C4-2B (cell line): ENCODE measurements around the gene LEFTY1.

Experiments used
- ZFX ChIP-seq: fragments of 450-650 bp; IDR thresholded peaks from 2 replicates; pipeline ENCODE4 v1.6.1; 2017
- TF ChIP-seq, protein P1 (sequence below): fragments of 450-650 bp; conservative IDR thresholded peaks from 2 replicates; pipeline ENCODE4 v1.5.1; 2017; ENCODE audit warnings: mild to moderate bottlenecking

DNA sequence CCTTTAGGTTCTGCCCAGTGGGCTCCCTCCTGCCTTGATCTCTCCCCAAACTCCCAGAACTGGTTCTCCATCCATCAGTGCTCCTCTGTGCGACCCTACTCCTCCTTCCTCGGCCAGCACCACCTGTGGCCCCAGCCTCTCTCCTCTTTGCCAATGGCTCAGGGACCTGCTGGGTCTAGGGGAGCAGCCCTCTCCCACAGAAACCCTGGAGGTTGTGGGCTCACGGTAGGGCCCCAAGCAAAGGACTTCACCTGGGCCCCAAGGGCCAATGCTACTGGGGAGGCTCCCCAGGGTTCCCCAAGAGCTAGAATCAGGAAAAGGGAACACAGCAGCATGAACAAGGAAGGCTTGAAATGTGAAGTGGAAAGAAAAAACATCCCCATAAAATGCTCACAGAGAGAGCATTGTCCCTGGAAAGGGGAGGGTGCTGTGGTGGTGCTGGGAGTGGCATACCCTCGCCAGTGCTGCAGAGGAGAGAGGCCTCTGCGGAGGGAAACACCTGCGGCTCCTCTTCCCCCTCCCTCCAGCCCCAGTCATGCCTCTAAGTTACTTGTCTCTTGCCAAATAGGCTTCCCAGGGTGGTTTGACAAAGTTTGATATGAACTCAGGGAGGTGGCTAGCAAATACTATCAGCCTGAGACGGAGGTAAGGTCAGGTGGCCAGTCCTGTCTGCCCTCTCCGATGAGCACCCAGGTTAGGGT is 9.3 kb downstream of the LEFTY1 start:
- TF ChIP-seq, protein P1, sequence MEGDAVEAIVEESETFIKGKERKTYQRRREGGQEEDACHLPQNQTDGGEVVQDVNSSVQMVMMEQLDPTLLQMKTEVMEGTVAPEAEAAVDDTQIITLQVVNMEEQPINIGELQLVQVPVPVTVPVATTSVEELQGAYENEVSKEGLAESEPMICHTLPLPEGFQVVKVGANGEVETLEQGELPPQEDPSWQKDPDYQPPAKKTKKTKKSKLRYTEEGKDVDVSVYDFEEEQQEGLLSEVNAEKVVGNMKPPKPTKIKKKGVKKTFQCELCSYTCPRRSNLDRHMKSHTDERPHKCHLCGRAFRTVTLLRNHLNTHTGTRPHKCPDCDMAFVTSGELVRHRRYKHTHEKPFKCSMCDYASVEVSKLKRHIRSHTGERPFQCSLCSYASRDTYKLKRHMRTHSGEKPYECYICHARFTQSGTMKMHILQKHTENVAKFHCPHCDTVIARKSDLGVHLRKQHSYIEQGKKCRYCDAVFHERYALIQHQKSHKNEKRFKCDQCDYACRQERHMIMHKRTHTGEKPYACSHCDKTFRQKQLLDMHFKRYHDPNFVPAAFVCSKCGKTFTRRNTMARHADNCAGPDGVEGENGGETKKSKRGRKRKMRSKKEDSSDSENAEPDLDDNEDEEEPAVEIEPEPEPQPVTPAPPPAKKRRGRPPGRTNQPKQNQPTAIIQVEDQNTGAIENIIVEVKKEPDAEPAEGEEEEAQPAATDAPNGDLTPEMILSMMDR: no peak
- TF ChIP-seq ZFX: no peak
